Suprapubic skin (tissue), 4 donors: Measurements from ENCODE around the gene EPHB1.
"Not testable (repeated sequence)": the region's sequence is repeated elsewhere in the genome, so short reads cannot be mapped to it uniquely, and the experiment has no call there.

Experiments used
- CTCF ChIP-seq, 2 donors: fragments of 200-600 bp in 1 of 2; fragments of 450-650 bp in 1 of 2; sonication (generic) in 1 of 2; IDR thresholded peaks; one replicate each; pipeline ENCODE4 v1.5.1; 2016 to 2019; ENCODE audit warnings: antibody characterized with exemption in 2 of 2, mild to moderate bottlenecking in 1 of 2, moderate library complexity in 1 of 2
- POLR2A ChIP-seq, 2 donors: fragments of 450-650 bp; IDR thresholded peaks; one replicate each; pipeline ENCODE4 v1.6.1; 2017; ENCODE audit warnings: antibody characterized with exemption in 2 of 2, mild to moderate bottlenecking in 2 of 2, moderate library complexity in 2 of 2
- POLR2AphosphoS5 ChIP-seq, 3 donors: sonication (generic); formaldehyde crosslinking; IDR thresholded peaks; one replicate each; pipeline ENCODE4 v1.6.1; 2017; ENCODE audit warnings: antibody characterized with exemption in 3 of 3

DNA sequence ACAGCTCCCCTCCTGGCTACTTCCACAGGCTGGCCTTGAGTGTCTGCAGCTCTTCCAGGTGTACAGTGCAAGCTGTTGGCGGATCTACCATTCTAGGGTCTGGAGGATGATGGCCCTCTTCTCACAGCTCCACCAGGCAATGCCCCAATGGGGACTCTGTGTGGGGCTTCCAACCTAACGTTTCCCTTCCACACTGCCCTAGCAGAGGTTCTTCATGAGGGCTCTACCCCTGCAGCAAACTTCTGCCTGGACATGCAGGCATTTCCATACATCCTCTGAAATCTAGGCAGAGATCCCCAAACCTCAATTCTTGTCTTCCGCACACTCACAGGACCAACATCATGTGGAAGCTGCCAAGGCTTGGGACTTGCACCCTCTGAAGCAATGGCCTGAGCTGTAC, 438.4 kb downstream of the EPHB1 start:
- TF ChIP-seq POLR2AphosphoS5, CTCF, POLR2A (IDR thresholded peaks at IDR 0.05): not testable (repeated sequence)
